Liver (tissue), 3 donors: ENCODE results near the gene STX10.

Experiments
- CTCF ChIP-seq: fragments of 150-350 bp; IDR thresholded peaks from 2 replicates; pipeline ENCODE4 v1.5.1; 2017; ENCODE audit warnings: improper control_type of control experiment, low read depth, low read length; ENCODE audit not compliant: missing input control
- SP1 ChIP-seq: IDR thresholded peaks from 2 replicates; pipeline ENCODE4 v1.6.1; 2018; ENCODE audit warnings: antibody characterized with exemption, mild to moderate bottlenecking
- TAF1 ChIP-seq: conservative IDR thresholded peaks from 2 replicates; pipeline ENCODE4 v1.6.1; 2016; ENCODE audit warnings: antibody characterized with exemption, mild to moderate bottlenecking
- donor health status: healthy.
- donor health status: healthy.

GRCh38 chr19:13190781-13191540, 40.8 kb upstream of the STX10 start:
- TF ChIP-seq CTCF (no peak), TAF1 (peak; percentile 70), SP1 (peak; percentile 99)
